Activated naive CD8-positive, alpha-beta T cell treated with anti-CD3 and anti-CD28 coated beads, Interleukin-2, amount 10 ng/mL, durations not matched to agents 7 days and 5 days (primary cell): ENCODE data around the gene STK32B. TPM values are rescaled to one million over a fixed set of nuclear protein-coding genes. Genes with fewer than 3 reads are reported as not detected.
"Not testable (repeated sequence)": the region's sequence is repeated elsewhere in the genome, so short reads cannot be mapped to it uniquely, and the experiment has no call there.

Source experiments
- ATAC-seq: fragments of 150-1000 bp; cut with Tn5 transposase; one replicate; pipeline ENCODE4 v1.10.0; 2021; ENCODE audit warnings: low read depth, moderate library complexity
- POLR2A ChIA-PET: fragments of 350-600 bp; sonication (Branson Sonifier 250); formaldehyde crosslinking; loops from one replicate; lab custom pipeline; 2021; ENCODE audit warnings: antibody characterized with exemption; lab: Charles Lee
- DNase-seq: peaks from one replicate; pipeline ENCODE4 v3.0.0; 2021
- H3K27ac Mint-ChIP-seq: one replicate; pipeline ENCODE4 v1.8.0; 2022; ENCODE audit warnings: mild to moderate bottlenecking, mixed read lengths
- H3K27me3 Mint-ChIP-seq: one replicate; pipeline ENCODE4 v1.8.0; 2022; ENCODE audit warnings: mild to moderate bottlenecking, moderate library complexity, mixed read lengths
- H3K36me3 Mint-ChIP-seq: one replicate; pipeline ENCODE4 v1.8.0; 2021; ENCODE audit warnings: mild to moderate bottlenecking, mixed read lengths
- H3K4me1 Mint-ChIP-seq: one replicate; pipeline ENCODE4 v1.8.0; 2021; ENCODE audit warnings: mixed read lengths
- H3K4me3 Mint-ChIP-seq: one replicate; pipeline ENCODE4 v1.8.0; 2022; ENCODE audit warnings: mild to moderate bottlenecking, moderate library complexity, mixed read lengths
- H3K9me3 Mint-ChIP-seq: one replicate; pipeline ENCODE4 v1.8.0; 2021; ENCODE audit warnings: mixed read lengths
- total RNA-seq, 2 experiments: library from RNA; stranded (reverse); gene quantifications; one replicate each; pipeline ENCODE4 v1.2.3, GENCODE V29; 2021

STK32B gene
- not detected for total RNA-seq

DNA sequence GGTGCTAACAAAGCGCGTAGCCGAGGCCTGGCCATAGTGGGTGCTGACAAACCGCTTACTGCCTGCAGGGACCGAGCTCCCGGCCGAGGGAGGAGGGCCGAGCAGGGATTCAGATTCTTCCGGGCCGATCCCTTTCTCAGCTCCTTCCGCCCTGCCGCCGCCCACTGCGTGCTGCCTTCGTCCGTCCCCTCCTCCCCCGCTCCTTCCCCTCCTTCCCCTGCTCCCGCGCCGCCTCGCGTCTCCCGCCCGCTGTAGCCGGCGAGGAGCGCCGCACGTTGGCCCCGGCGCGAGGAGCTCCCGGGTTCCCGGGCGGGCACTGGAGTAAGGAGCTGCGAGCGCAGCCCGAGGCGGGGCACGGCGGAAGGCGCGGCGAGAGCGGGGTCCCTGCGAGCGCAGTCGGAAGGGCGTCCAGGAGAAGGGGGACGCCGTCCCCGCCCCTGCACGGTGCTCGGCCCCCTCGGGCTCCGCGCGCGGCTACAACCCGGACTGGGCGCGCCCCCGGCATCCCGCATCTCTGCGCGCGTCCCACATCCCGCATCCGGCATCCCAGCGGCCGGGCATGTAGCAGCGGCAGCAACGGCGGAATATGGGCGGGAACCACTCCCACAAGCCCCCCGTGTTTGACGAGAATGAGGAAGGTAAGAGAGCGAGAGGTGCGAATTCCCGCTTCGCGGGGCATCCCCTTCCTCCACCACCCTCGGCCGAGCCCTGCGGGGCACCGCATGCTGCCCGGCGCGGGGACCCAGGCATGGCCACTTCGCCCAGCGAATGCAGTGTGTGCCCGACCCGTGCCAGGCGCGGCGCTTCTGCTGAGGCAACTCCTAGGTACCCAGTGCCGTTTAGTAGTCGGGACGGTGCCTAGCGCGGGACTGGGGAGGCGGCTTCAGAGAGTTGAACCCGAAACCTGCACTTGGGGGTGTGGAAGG lies at the start of gene STK32B:
TSS of gene STK32B (plus strand) at position 203 of the 926 bp plus-strand sequence.
- H3K36me3 Mint-ChIP-seq: no peaks in the 10 kb centered on the region
- POLR2A ChIA-PET: no interaction called here
- H3K27ac Mint-ChIP-seq: no peak within 1 kb of the TSS
- H3K27me3 Mint-ChIP-seq: peaks cover 35% of the 10 kb centered on the region
- H3K4me3 Mint-ChIP-seq: peak within 1 kb of the TSS; percentile 79
- DNase-seq: peak; percentile 58
- ATAC-seq: peak; percentile 86
- peaks cover 6% of the 10 kb centered on the region for H3K4me1 Mint-ChIP-seq
- H3K9me3 Mint-ChIP-seq: no peaks in the 10 kb centered on the region

DNA sequence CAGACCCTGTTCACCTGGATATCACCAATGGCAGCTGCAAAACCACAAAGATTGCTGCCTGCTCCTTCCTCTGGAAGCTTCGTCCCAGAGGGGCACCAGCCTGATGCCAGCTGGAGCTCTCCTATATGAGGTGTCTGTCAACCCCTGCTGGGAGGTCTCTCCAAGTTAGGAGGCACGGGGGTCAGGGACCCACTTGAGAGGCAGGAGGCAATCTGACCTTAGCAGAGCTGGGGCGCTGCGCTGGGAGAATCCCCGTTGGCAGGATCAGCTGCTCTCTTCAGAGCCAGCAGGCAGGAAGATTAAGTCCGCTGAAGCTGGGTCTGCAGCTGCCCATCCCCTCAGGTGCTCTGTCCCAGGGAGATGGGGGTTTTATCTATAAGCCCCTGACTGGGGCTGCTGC lies 49.6 kb upstream of the STK32B start:
- H3K27ac Mint-ChIP-seq, DNase-seq, ATAC-seq, H3K4me3 Mint-ChIP-seq, H3K36me3 Mint-ChIP-seq, H3K9me3 Mint-ChIP-seq, POLR2A ChIA-PET, H3K4me1 Mint-ChIP-seq: not testable (repeated sequence)
- H3K27me3 Mint-ChIP-seq: peaks cover 11% of the 10 kb centered on the region

DNA sequence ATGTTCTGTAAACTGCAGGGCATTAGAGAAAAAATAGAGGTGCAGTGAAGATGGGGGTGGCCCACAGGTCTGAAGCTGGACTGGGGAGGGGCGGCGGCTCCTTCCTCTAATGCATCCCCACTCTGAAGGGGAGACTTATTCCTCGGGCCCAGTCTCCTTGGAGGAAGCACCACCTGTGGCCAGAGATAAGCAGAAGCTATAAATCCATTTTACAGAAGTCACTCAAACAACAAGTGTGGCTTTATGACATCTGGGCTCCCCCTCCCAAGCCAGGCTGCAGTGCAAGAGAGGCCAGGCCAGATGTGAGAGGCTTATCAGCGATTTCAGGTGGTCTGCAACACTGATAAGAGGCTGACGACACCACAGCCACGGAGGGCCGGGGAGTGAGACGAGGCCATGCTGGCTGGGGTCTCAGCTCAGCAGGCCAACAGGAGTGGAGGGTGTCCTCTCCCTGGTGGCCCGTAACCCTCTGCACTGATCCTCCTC lies 47.9 kb upstream of the STK32B start:
- POLR2A ChIA-PET: no interaction called here
- ATAC-seq (no peak), DNase-seq (no peak)
- H3K4me3 Mint-ChIP-seq: no peak overlapping the region
- H3K9me3 Mint-ChIP-seq: no peaks in the 10 kb centered on the region
- peaks cover 11% of the 10 kb centered on the region for H3K27me3 Mint-ChIP-seq
- no peak overlapping the region for H3K27ac Mint-ChIP-seq
- no peaks in the 10 kb centered on the region for H3K4me1 Mint-ChIP-seq
- H3K36me3 Mint-ChIP-seq: no peaks in the 10 kb centered on the region

DNA sequence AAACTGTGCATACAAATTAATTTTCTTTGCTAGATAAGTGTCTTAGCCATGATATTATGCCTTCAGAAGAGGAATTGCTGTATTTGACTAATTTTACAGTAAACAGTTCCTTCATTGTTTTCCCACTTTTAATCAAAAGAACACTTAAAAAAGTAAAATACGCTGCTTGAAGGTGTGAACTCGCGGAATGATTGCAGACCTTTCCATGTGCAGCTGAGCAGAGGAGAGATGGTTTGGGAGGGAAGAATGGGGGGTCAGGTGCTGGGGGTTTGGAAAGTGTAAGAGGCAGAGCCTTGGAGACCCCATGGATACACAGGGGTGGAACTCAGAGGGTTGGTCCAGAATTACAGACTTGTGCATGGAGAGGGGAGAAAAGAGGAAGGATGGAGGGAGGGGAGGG lies 47.4 kb upstream of the STK32B start:
- POLR2A ChIA-PET: no interaction called here
- no peaks in the 10 kb centered on the region for H3K4me1 Mint-ChIP-seq
- H3K4me3 Mint-ChIP-seq: no peak overlapping the region
- ATAC-seq (no peak), DNase-seq (no peak)
- H3K27me3 Mint-ChIP-seq: peaks cover 10% of the 10 kb centered on the region
- no peaks in the 10 kb centered on the region for H3K9me3 Mint-ChIP-seq
- H3K36me3 Mint-ChIP-seq: no peaks in the 10 kb centered on the region
- no peak overlapping the region for H3K27ac Mint-ChIP-seq

DNA sequence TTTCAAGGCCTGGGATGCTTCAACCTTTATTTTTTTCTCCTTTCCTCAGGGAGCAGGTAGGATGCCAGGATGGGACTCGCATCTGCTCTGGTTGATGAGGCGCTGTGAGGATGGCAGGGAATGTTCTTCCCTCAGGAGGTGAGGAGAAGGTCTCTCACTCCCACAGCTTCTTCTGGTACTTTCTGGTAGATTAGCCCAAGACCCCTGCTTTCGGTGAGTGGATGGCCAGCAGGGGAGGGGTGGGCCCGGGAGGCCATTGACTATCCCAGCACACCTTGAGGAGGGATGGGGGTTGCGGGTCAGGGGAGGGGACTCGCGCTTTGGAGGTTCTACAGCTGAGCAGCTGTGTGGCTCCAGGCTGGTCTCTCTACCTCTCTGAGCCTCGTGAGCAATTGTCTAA lies 46.8 kb upstream of the STK32B start:
- Mint-ChIP-seq H3K27me3 (peaks cover 9% of the 10 kb centered on the region), H3K9me3 (no peaks in the 10 kb centered on the region), H3K36me3 (no peaks in the 10 kb centered on the region), H3K27ac (no peak overlapping the region), H3K4me1 (no peaks in the 10 kb centered on the region), H3K4me3 (no peak overlapping the region)
- POLR2A ChIA-PET: no interaction called here
- ATAC-seq (no peak), DNase-seq (no peak)

DNA sequence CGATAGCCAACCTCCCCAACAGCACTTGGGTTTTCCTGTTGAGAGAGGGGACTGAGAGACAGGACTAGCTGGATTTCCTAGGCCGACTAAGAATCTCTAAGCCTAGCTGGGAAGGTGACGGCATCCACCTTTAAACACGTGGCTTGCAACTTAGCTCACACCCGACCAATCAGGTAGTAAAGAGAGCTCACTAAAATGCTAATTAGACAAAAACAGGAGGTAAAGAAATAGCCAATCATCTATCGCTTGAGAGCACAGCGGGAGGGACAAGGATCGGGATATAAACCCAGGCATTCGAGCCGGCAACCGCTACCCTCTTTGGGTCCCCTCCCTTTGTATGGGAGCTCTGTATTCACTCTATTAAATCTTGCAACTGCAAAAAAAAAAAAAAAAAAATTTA lies 44.3 kb upstream of the STK32B start:
- peaks cover 15% of the 10 kb centered on the region for H3K27me3 Mint-ChIP-seq
- H3K4me1 Mint-ChIP-seq, H3K4me3 Mint-ChIP-seq, H3K9me3 Mint-ChIP-seq, ATAC-seq, H3K27ac Mint-ChIP-seq, POLR2A ChIA-PET, H3K36me3 Mint-ChIP-seq, DNase-seq: not testable (repeated sequence)

DNA sequence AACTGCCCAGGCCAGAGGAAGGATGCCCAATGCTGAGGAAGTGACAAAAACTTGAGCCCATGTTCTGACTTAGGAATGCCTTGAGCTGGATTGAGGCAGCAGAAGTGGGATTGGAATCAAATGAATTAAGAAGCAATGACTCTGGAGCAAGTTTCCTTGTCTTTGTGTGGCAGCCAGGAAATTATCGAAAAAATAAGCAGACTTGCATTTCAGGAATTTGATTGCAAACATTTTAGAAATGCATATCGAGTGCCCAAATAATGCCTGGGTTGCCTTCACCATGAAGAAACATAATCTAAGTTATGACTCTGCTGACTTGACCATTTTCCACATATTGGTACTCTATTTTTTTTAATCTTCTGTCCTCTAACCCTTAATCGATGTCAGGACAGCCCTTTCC lies 41.5 kb upstream of the STK32B start:
- no peaks in the 10 kb centered on the region for H3K4me1 Mint-ChIP-seq
- no peaks in the 10 kb centered on the region for H3K36me3 Mint-ChIP-seq
- no peaks in the 10 kb centered on the region for H3K9me3 Mint-ChIP-seq
- ATAC-seq (no peak), DNase-seq (no peak)
- H3K4me3 Mint-ChIP-seq: no peak overlapping the region
- POLR2A ChIA-PET: no interaction called here
- no peak overlapping the region for H3K27ac Mint-ChIP-seq
- peaks cover 17% of the 10 kb centered on the region for H3K27me3 Mint-ChIP-seq

DNA sequence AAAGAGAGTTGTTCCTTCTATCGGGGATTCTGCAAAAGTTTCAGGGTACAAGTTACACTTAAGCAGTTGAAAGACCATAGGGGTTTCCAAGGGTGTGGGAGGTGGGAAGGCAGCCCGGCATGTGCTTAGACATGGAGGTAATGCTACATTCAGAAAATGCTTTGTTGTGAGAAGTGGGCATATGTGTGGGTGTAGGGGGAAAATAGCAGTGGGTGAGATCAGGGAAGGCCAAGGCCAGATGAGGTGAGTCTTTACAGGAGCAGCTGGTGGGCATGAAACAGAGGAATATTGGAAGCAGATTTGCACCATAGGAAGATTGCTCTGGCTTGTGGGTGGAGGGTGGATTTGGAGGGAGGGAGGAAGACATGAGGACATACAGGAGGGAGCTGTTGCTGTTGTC lies 40.3 kb upstream of the STK32B start:
- POLR2A ChIA-PET: no interaction called here
- ATAC-seq (no peak), DNase-seq (no peak)
- no peaks in the 10 kb centered on the region for H3K4me1 Mint-ChIP-seq
- no peaks in the 10 kb centered on the region for H3K9me3 Mint-ChIP-seq
- H3K27ac Mint-ChIP-seq: no peak overlapping the region
- H3K4me3 Mint-ChIP-seq: no peak overlapping the region
- H3K36me3 Mint-ChIP-seq: no peaks in the 10 kb centered on the region
- peaks cover 22% of the 10 kb centered on the region for H3K27me3 Mint-ChIP-seq

DNA sequence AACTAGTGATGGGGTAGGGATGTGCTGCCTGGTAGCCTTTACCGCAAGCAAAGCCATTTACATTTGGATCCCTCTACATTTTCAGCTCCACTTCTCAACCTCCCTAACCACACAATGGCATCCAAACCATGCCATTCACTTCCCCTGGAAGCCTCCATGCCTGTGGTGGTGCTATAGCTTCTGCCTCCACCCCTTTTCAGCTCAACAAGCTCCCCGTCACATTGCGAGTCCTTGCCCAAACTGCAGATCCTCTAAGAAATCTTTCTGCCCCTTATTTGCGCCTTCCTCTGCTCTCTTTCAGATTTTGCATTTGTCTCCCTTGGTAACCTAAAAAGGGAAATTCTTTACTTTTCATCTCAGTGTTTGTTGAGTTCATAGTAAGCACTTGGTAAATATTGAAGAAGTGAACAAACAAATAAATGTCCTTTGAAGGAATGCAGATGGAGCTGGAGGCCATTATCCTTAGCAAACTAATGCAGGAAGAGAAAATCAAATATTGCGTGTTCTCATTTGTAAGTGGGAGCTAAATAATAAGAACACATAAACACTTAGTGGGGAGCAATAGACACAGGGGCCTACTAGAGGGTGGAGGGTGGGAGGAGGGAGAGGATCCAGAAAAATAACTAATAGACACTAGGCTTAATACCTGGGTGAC lies 38.9 kb upstream of the STK32B start:
- Mint-ChIP-seq H3K4me1 (no peaks in the 10 kb centered on the region), H3K27me3 (peaks cover 27% of the 10 kb centered on the region), H3K4me3 (no peak overlapping the region), H3K36me3 (no peaks in the 10 kb centered on the region), H3K9me3 (no peaks in the 10 kb centered on the region), H3K27ac (no peak overlapping the region)
- ATAC-seq: no peak
- POLR2A ChIA-PET: no interaction called here
- DNase-seq: no peak

DNA sequence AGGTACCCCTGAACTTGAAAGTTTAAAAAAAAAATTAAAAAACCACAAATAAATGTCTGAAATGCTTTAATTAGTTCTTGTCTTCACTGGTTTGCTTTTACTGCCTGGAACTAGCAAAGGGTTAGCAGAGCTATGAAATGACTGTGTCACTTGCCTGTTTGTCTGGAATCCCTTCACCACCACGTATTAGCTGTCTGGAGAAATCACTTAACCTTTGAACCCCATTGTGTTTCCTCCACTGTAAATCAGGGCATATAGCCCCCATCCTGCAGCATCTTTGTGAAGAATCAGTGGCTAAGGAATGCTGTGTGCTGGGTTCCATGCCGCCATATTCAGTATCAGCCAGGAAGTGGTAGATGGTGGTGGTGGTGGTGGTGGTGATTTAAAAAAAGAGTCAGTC lies 38.3 kb upstream of the STK32B start:
- POLR2A ChIA-PET: no interaction called here
- no peak overlapping the region for H3K4me3 Mint-ChIP-seq
- H3K27ac Mint-ChIP-seq: no peak overlapping the region
- DNase-seq: no peak
- ATAC-seq: no peak
- H3K9me3 Mint-ChIP-seq: no peaks in the 10 kb centered on the region
- no peaks in the 10 kb centered on the region for H3K4me1 Mint-ChIP-seq
- peaks cover 30% of the 10 kb centered on the region for H3K27me3 Mint-ChIP-seq
- no peaks in the 10 kb centered on the region for H3K36me3 Mint-ChIP-seq

DNA sequence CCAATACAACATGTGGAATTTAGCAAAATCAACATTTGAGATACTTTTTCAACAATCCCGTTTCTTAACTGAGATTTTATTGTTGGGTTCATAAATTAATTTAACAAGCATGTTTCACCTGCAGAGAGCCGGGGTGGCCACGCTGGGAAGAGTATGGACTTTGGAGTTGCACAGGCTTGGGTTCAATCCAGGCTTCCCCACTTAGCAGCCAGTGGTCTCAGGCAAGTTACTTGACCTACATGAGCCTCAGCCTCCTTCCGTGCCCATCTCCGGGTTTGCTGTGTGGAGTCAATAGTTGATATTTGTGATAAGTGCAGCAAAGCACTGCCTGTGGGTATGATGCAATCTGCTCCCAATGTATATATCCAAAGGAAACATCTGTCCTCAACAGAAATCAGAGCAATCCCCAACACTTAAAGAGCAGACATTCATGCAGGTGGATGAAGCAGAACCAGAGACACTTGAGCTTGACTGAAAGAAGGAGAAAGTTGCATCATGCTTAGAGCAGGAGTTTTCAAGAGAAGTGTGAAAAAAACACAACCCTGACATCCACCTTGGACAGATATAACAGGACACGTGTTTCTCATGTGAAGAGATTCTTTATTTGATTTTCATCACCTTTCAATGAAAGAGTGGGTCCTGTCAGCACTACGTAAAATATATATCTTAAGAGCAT lies 37.1 kb upstream of the STK32B start:
- H3K27me3 Mint-ChIP-seq: peaks cover 34% of the 10 kb centered on the region
- H3K9me3 Mint-ChIP-seq: no peaks in the 10 kb centered on the region
- no peak overlapping the region for H3K27ac Mint-ChIP-seq
- ATAC-seq (no peak), DNase-seq (no peak)
- H3K4me1 Mint-ChIP-seq: peaks cover 4% of the 10 kb centered on the region
- no peaks in the 10 kb centered on the region for H3K36me3 Mint-ChIP-seq
- no peak overlapping the region for H3K4me3 Mint-ChIP-seq
- POLR2A ChIA-PET: no interaction called here

DNA sequence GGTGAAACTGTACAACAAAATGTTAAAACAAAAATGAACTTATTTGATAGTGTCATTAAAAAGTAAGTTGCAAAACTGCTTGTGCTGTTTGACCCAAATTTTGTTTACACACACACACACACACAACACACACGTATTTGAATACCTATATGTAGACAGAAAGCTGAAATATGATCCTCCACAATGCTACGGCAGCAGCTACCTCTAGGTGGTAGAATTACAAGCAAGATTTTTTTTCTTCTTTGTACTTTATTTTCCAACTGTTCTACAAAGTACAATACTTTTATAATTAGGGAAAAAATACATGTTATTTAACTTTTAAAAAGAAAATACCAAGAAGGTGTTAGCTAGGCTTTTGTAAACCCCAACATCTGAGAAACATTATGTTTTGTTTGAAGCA lies 33.2 kb upstream of the STK32B start:
- Mint-ChIP-seq H3K4me1 (peaks cover 4% of the 10 kb centered on the region), H3K36me3 (no peaks in the 10 kb centered on the region), H3K27me3 (peaks cover 22% of the 10 kb centered on the region), H3K4me3 (no peak overlapping the region), H3K27ac (no peak overlapping the region), H3K9me3 (no peaks in the 10 kb centered on the region)
- ATAC-seq (no peak), DNase-seq (no peak)
- POLR2A ChIA-PET: no interaction called here

DNA sequence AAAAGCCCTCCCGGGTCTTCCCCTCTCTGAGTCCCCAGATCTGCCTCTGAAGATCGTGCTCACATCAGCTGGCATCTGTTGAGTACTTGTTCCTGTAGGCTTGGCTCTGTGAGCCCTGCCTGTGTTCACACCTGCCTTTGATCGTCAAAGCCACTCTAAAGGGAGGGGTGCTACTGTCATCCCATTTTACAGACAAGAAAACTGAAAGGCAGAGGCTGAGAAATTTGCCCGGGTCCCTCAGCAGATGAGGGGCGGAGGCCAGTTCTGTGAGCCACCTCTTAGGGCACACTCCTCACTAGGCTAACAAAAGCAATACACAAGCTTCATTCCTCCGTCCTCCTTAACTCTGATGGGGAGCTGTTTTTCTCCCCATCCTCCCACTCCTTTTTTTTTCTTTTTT lies 32.7 kb upstream of the STK32B start:
- no peak for ATAC-seq
- peaks cover 20% of the 10 kb centered on the region for H3K27me3 Mint-ChIP-seq

More for the DNA sequence above, 32.7 kb upstream of the STK32B start:
- H3K36me3 Mint-ChIP-seq: no peaks in the 10 kb centered on the region
- no peak overlapping the region for H3K4me3 Mint-ChIP-seq
- DNase-seq: no peak
- H3K4me1 Mint-ChIP-seq: peaks cover 4% of the 10 kb centered on the region
- POLR2A ChIA-PET: no interaction called here
- no peak overlapping the region for H3K27ac Mint-ChIP-seq
- no peaks in the 10 kb centered on the region for H3K9me3 Mint-ChIP-seq
